ENCODE measurements around the gene DYSF.

- TF ChIP-seq ELF4 (IDR thresholded peaks at IDR 0.05) (no peak), SP1 (IDR thresholded peaks at IDR 0.05) (no peak), SUZ12 (IDR thresholded peaks at IDR 0.05) (no peak), ARNT (IDR thresholded peaks at IDR 0.05) (no peak), TARDBP (IDR thresholded peaks at IDR 0.05) (no peak), FOXM1 (IDR thresholded peaks at IDR 0.05; ENCODE audit: borderline replicate concordance) (no peak), NFRKB (IDR thresholded peaks at IDR 0.05) (no peak)
These were observed 20.9 kb downstream of the DYSF start for GRCh38 chr2:71474116-71474743.
